ENCODE data around the gene PDPN. TPM values are rescaled to one million over a fixed set of nuclear protein-coding genes. Genes with fewer than 3 reads are reported as not detected.

PDPN gene
- total and polyA plus RNA-seq, 4 donors = 10.6 to 71.2 (median 44.1) TPM

DNA sequence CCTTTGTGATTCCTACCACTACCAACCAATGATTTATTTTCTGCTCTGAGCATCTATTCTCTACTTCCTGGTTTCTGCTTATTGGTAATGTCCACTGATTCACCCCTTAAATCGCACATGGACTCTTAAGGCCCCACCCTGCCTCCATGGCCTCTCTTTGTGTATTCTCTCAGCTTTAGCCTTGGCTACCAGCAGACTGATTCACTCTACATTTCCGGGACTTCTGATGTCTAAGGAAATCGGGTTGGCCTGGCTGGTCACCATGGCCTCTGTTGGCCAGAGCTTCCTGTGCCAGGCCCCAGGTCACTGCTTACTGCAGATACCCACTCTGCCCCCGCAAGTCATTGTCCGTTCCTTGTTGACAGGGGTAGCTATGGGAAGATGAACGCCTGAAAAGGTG, 40.9 kb downstream of the PDPN start:
- 88 to 94% methylated on average over 6 of the region's 6 CpGs for WGBS, 2 donors
- no peak for DNase-seq
- H3K36me3 ChIP-seq (ENCODE audit: control insufficient read depth in 4 of 4, insufficient read depth in 4 of 4, low read length in 4 of 4) = no peaks in the 10 kb centered on the region
- peaks cover 0 to 6% (median 0%) of the 10 kb centered on the region in 4 donors for H3K9me3 ChIP-seq (ENCODE audit: control insufficient read depth in 4 of 4, insufficient read depth in 3 of 4, low read length in 3 of 4)
- H3K27me3 ChIP-seq (ENCODE audit: control insufficient read depth in 3 of 3, insufficient read depth in 3 of 3, low read length in 2 of 3) = no peaks in the 10 kb centered on the region
- H3K4me1 ChIP-seq (ENCODE audit: control insufficient read depth in 5 of 5, insufficient read depth in 5 of 5, low read length in 5 of 5) = peaks cover 0 to 2% (median 0%) of the 10 kb centered on the region in 5 donors
- no peak for ATAC-seq (ENCODE audit: insufficient read depth, low FRiP score)
- no peak overlapping the region for H3K4me3 ChIP-seq
- H3K27ac ChIP-seq (ENCODE audit: low read depth in 1 of 2, low read length in 1 of 2) = no peak overlapping the region
- TF ChIP-seq, protein P1, sequence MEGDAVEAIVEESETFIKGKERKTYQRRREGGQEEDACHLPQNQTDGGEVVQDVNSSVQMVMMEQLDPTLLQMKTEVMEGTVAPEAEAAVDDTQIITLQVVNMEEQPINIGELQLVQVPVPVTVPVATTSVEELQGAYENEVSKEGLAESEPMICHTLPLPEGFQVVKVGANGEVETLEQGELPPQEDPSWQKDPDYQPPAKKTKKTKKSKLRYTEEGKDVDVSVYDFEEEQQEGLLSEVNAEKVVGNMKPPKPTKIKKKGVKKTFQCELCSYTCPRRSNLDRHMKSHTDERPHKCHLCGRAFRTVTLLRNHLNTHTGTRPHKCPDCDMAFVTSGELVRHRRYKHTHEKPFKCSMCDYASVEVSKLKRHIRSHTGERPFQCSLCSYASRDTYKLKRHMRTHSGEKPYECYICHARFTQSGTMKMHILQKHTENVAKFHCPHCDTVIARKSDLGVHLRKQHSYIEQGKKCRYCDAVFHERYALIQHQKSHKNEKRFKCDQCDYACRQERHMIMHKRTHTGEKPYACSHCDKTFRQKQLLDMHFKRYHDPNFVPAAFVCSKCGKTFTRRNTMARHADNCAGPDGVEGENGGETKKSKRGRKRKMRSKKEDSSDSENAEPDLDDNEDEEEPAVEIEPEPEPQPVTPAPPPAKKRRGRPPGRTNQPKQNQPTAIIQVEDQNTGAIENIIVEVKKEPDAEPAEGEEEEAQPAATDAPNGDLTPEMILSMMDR (IDR thresholded peaks at IDR 0.05; ENCODE audit: control extremely low read depth, extremely low read depth) = no peak
- no peak overlapping the region for H3K9ac ChIP-seq (ENCODE audit: insufficient read depth in 1 of 2, low read length in 2 of 2)

DNA sequence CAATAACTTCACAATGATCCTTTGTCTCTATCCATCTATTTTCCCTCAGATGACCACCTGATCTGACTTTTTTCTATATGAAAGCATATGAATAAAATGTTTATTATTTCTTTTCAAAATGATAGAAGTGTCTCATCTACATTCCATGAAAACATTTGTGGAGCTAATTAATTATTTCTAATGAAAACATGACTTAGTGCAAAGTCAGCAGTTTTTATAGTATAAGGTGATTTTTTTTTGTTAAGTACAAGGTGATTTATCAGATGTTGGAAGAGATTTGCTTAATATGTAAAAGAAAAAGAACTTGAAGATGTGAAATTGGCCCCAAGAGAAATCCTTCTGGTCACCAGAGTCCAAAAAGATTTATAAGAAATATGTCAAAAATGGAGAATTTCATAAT, 43.5 kb downstream of the PDPN start:
- DNase-seq = no peak
- Histone ChIP-seq H3K36me3 (ENCODE audit: control insufficient read depth in 4 of 4, insufficient read depth in 4 of 4, low read length in 4 of 4) (no peaks in the 10 kb centered on the region), H3K27ac (ENCODE audit: low read depth in 1 of 2, low read length in 1 of 2) (no peak overlapping the region), H3K27me3 (ENCODE audit: control insufficient read depth in 3 of 3, insufficient read depth in 3 of 3, low read length in 2 of 3) (no peaks in the 10 kb centered on the region), H3K9me3 (ENCODE audit: control insufficient read depth in 4 of 4, insufficient read depth in 3 of 4, low read length in 3 of 4) (peaks cover 0 to 8% (median under 1%) of the 10 kb centered on the region in 4 donors), H3K9ac (ENCODE audit: insufficient read depth in 1 of 2, low read length in 2 of 2) (no peak overlapping the region), H3K4me1 (ENCODE audit: control insufficient read depth in 5 of 5, insufficient read depth in 5 of 5, low read length in 5 of 5) (no peaks in the 10 kb centered on the region), H3K4me3 (no peak overlapping the region)
- no peak for ATAC-seq (ENCODE audit: insufficient read depth, low FRiP score)
- TF ChIP-seq, protein P1 (IDR thresholded peaks at IDR 0.05; ENCODE audit: control extremely low read depth, extremely low read depth) = no peak

DNA sequence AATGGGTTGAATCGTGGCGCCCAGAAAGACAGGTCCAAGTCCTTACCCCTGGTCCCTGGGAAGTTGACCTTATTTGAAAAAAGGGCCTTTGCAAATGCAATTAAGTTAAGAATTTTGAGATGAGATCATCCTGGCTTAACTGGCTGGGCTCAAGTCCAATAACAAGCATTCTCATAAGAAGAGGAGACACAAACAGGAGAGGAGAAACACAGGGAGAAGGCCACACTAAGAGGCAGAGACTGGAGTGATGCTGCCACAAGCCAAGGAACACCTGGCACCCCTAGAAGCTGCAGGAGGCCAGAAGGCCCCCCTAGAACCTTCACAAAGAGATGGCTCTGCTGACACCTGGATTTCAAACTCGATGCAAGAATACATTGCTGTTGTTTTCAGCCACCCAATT, 44.6 kb downstream of the PDPN start:
- DNase-seq (no peak), ATAC-seq (ENCODE audit: insufficient read depth, low FRiP score) (no peak)
- no peaks in the 10 kb centered on the region for H3K36me3 ChIP-seq (ENCODE audit: control insufficient read depth in 4 of 4, insufficient read depth in 4 of 4, low read length in 4 of 4)
- WGBS, 2 donors = 80 to 94% methylated on average over 3 of the region's 3 CpGs
- no peak overlapping the region for H3K9ac ChIP-seq (ENCODE audit: insufficient read depth in 1 of 2, low read length in 2 of 2)
- no peaks in the 10 kb centered on the region for H3K4me1 ChIP-seq (ENCODE audit: control insufficient read depth in 5 of 5, insufficient read depth in 5 of 5, low read length in 5 of 5)
- H3K27me3 ChIP-seq (ENCODE audit: control insufficient read depth in 3 of 3, insufficient read depth in 3 of 3, low read length in 2 of 3) = no peaks in the 10 kb centered on the region
- TF ChIP-seq, protein P1 (IDR thresholded peaks at IDR 0.05; ENCODE audit: control extremely low read depth, extremely low read depth) = no peak
- no peak overlapping the region for H3K4me3 ChIP-seq
- H3K27ac ChIP-seq (ENCODE audit: low read depth in 1 of 2, low read length in 1 of 2) = no peak overlapping the region
- H3K9me3 ChIP-seq (ENCODE audit: control insufficient read depth in 4 of 4, insufficient read depth in 3 of 4, low read length in 3 of 4) = peaks cover 0 to 8% (median under 1%) of the 10 kb centered on the region in 4 donors

DNA sequence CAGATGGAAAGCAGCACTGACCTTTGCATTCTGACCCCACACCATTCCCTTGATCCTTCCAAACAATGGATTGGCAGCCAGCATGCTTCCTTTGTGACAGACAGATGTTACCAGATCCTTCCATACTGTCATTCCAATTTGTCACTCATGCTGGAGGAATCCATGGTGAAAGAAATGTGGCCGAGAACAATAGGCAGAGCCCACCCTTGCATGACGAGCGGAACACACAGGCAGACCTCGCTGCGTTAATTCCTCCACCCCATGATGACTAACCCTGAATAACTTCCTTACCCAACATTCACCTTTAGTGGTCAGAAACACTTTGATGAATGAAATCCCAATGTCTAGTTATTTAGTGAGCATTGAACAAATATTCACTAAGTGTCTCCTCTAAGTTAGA, 45.1 kb downstream of the PDPN start:
- DNase-seq = peak in 2 of 3 donors; percentile 22 to 26
- Histone ChIP-seq H3K4me1 (ENCODE audit: control insufficient read depth in 5 of 5, insufficient read depth in 5 of 5, low read length in 5 of 5) (no peaks in the 10 kb centered on the region), H3K27me3 (ENCODE audit: control insufficient read depth in 3 of 3, insufficient read depth in 3 of 3, low read length in 2 of 3) (no peaks in the 10 kb centered on the region), H3K27ac (ENCODE audit: low read depth in 1 of 2, low read length in 1 of 2) (no peak overlapping the region), H3K4me3 (no peak overlapping the region), H3K9me3 (ENCODE audit: control insufficient read depth in 4 of 4, insufficient read depth in 3 of 4, low read length in 3 of 4) (peaks cover 0 to 8% (median under 1%) of the 10 kb centered on the region in 4 donors), H3K36me3 (ENCODE audit: control insufficient read depth in 4 of 4, insufficient read depth in 4 of 4, low read length in 4 of 4) (no peaks in the 10 kb centered on the region), H3K9ac (ENCODE audit: insufficient read depth in 1 of 2, low read length in 2 of 2) (no peak overlapping the region)
- no peak for ATAC-seq (ENCODE audit: insufficient read depth, low FRiP score)
- WGBS, 2 donors = 80 to 82% methylated on average over 5 of the region's 5 CpGs
- TF ChIP-seq, protein P1 (IDR thresholded peaks at IDR 0.05; ENCODE audit: control extremely low read depth, extremely low read depth) = no peak

Data from lung (tissue), 12 donors.